ENCODE measurements around the gene SCFD2. TPM values are rescaled to one million over a fixed set of nuclear protein-coding genes. Genes with fewer than 3 reads are reported as not detected.

The SCFD2 gene
- total and polyA plus RNA-seq, 2 donors (not counting 3 experiments of a cell fraction or from before 2014, with no cell fraction given) = 12.3 to 22.8 TPM

- no peaks in the 10 kb centered on the region for H4K20me1 ChIP-seq (replicated peaks; ENCODE audit: control insufficient read depth, extremely low read depth, insufficient read depth, low read length)
- POLR2A ChIA-PET = no interaction called here
- no peaks in the 10 kb centered on the region for H3K79me2 ChIP-seq (ENCODE audit: control insufficient read depth, insufficient read depth, low read length)
- no TSS peak for BruUV-seq (replicated peaks)
- H3K4me2 ChIP-seq (ENCODE audit: insufficient read depth, low read length) = no peak overlapping the region
- CTCF ChIA-PET = interaction anchor here (1.1 kb wide), 2 partner anchors 10 to 1397 kb away, joined by 3 read pairs; no protein-coding TSS in a partner anchor
- dilution Hi-C loops (cut with MboI; ENCODE audit: extremely low pct_ligation_motif_present, low sequenced_read_pairs) (no loop called here), intact Hi-C loops (cut with micrococcal nuclease) (no loop called here)
- H3K9ac ChIP-seq (replicated peaks; ENCODE audit: extremely low read depth, insufficient read depth, low read length) = no peak overlapping the region
- H3K4me3 ChIP-seq (replicated peaks in 1 of 3; ENCODE audit: insufficient read depth in 1 of 3, low read depth in 1 of 3, low read length in 3 of 3) = no peak overlapping the region
- no peaks in the 10 kb centered on the region for H3K9me1 ChIP-seq (replicated peaks; ENCODE audit: control insufficient read depth, extremely low read depth, insufficient read depth, low read length)
- FAIRE-seq (no peak), DNase-seq (ENCODE audit: low read depth, low spot score) (no peak)
- no peaks in the 10 kb centered on the region for H3K36me3 ChIP-seq (ENCODE audit: control insufficient read depth in 2 of 2, extremely low read depth in 1 of 2, insufficient read depth in 2 of 2, low read length in 2 of 2)
- no peaks in the 10 kb centered on the region for H3K4me1 ChIP-seq (ENCODE audit: control insufficient read depth, extremely low read depth, insufficient read depth, low read length)
- no peak for TF ChIP-seq GATA2 (IDR thresholded peaks at IDR 0.05; ENCODE audit: insufficient read depth, insufficient read length, low read depth, low read length)
- TF ChIP-seq, protein P1, sequence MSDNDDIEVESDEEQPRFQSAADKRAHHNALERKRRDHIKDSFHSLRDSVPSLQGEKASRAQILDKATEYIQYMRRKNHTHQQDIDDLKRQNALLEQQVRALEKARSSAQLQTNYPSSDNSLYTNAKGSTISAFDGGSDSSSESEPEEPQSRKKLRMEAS (IDR thresholded peaks at IDR 0.05; ENCODE audit: insufficient read depth, insufficient read length) = no peak
- TF ChIP-seq FOS (IDR thresholded peaks at IDR 0.05; ENCODE audit: borderline replicate concordance, insufficient read depth, low read length) = no peak
- no peak for TF ChIP-seq EZH2 (IDR thresholded peaks at IDR 0.05; ENCODE audit: borderline replicate concordance, low read depth, low read length, severe bottlenecking)
- no peak for TF ChIP-seq MYC (IDR thresholded peaks at IDR 0.05; ENCODE audit: low read depth, low read length)
- no peak for TF ChIP-seq POLR2A (IDR thresholded peaks at IDR 0.05; ENCODE audit: low read depth, low read length)
- TF ChIP-seq JUN (IDR thresholded peaks at IDR 0.05; ENCODE audit: borderline replicate concordance, insufficient read depth, insufficient read length, low read depth) = no peak
- no peak for TF ChIP-seq POLR2AphosphoS5 (IDR thresholded peaks at IDR 0.05; ENCODE audit: insufficient read depth, low read depth, low read length)
- no peak for TF ChIP-seq CTCF (IDR thresholded peaks at IDR 0.05; ENCODE audit: extremely low read depth in 1 of 2, insufficient read depth in 1 of 2, low read depth in 1 of 2, low read length in 2 of 2)
- H3K27me3 ChIP-seq (ENCODE audit: control insufficient read depth in 2 of 2, insufficient read depth in 2 of 2, low read length in 2 of 2) = peaks cover 2 to 11% of the 10 kb centered on the region in 2 experiments
- no peak overlapping the region for H3K27ac ChIP-seq (ENCODE audit: insufficient read depth, low read depth, low read length)
- no peak overlapping the region for H2AFZ ChIP-seq (ENCODE audit: low read depth, low read length)
- no peaks in the 10 kb centered on the region for H3K9me3 ChIP-seq (replicated peaks; ENCODE audit: control insufficient read depth, insufficient read depth, low read length)
Observed at GRCh38 chr4:52836678-52837077, 529.2 kb downstream of the SCFD2 start.
